ENCODE measurements around the gene ATP5ME. TPM values are rescaled to one million over a fixed set of nuclear protein-coding genes. Genes with fewer than 3 reads are reported as not detected.

Gene ATP5ME
- 257 TPM for polyA plus RNA-seq (2013, experiment 1 of 4)
- polyA plus RNA-seq (2013, experiment 2 of 4): 250 TPM
- 323 TPM for polyA plus RNA-seq (2013, experiment 3 of 4)
- polyA plus RNA-seq (2013, experiment 4 of 4): 344 TPM

DNA sequence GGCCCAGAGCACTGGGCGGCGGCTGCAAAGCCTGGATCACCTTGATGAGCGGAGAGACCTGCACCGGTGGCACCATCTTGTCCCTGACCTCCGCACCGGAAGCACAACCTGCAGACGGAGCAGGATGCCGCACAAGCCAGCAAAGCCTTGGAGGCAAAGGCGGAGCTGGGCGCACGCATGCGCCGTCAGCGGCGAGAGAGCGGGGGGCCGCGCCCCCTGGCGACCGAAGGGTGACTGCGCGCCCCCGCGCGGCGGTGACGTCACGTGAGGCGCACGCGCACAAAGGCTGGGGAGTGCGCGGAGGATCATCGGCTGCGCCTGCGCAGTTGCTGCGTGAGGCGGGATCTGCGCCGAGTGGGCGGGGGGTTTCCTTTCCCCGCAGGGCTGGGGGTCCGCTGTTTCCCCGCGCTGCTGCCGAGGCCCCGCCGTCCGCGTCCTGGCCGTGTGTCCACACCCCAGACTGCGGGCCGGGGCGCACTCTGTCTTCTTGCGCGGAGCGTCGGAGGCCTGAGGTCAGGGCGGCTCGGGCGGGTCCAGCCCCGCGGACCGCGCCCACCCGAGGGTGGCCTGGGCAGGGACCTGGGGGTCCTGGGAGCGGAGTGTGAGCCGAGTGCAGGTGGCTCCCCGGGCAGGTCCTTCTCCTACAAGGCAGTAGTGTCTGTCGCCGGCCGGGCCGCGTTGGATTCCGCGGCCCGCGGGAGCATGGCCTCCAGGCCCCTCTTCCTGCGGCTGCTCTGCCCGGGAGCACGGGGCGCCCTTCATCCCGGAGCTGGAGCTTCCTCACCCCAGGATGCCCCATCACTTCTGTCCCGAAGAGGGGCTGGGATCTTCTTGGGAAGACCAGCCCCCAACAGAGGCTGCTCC is at the start of gene ATP5ME, which contains the start of gene MYL5:
ATP5ME (minus strand) TSS at position 105 of the 864 bp plus-strand sequence; CDS start at position 76, 29 bp downstream.
MYL5 (plus strand) TSS at position 371 of the 864 bp plus-strand sequence. CDS start 3,485 bp downstream, outside the sequence.
- H3K4me3 ChIP-seq (ENCODE audit: insufficient read depth, low read depth, low read length): peak within 1 kb of the TSS; percentile 94
- H3K9me3 ChIP-seq (ENCODE audit: control insufficient read depth, low read length): no peaks in the 10 kb centered on the region
- no peak within 1 kb of the TSS for H3K27ac ChIP-seq (ENCODE audit: insufficient read depth, low read depth, low read length, poor library complexity, severe bottlenecking)
- H3K27me3 ChIP-seq (ENCODE audit: control insufficient read depth, insufficient read depth, low read length, poor library complexity, severe bottlenecking): no peaks in the 10 kb centered on the region
- peaks cover 10% of the 10 kb centered on the region for H3K4me1 ChIP-seq (ENCODE audit: control insufficient read depth, insufficient read depth, low read length)
- peaks cover 13% of the 10 kb centered on the region for H3K36me3 ChIP-seq (ENCODE audit: control insufficient read depth, insufficient read depth, low read length)
- 1% methylated on average over 84 of the region's 84 CpGs for WGBS, 2 experiments

DNA sequence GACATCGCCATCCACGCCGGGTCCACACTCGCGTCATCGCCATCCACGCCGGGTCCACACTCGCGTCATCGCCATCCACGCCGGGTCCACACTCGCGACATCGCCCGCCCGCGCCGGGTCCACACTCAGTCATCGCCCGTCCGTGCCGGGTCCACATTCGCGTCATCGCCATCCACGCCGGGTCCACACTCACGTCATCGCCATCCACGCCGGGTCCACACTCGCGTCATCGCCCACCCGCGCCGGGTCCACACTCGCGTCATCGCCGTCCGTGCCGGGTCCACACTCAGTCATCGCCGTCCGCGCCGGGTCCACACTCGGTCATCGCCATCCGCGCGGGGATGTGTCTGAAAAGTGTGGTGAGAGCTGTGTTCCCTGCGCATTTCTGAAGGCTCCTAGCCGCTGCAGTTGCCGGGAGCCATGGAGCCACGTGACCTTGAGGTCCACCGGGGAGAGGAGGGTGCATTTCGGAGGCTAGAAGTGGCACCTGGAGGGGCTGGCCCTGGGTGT is 48.8 kb upstream of the ATP5ME start:
- H3K4me1 ChIP-seq (ENCODE audit: control insufficient read depth, insufficient read depth, low read length): no peaks in the 10 kb centered on the region
- no peaks in the 10 kb centered on the region for H3K27me3 ChIP-seq (ENCODE audit: control insufficient read depth, insufficient read depth, low read length, poor library complexity, severe bottlenecking)
- no peaks in the 10 kb centered on the region for H3K9me3 ChIP-seq (ENCODE audit: control insufficient read depth, low read length)
- H3K36me3 ChIP-seq (ENCODE audit: control insufficient read depth, insufficient read depth, low read length): no peaks in the 10 kb centered on the region
- 96 to 98% methylated on average over 61 of the region's 61 CpGs for WGBS, 2 experiments
- H3K27ac ChIP-seq (ENCODE audit: insufficient read depth, low read depth, low read length, poor library complexity, severe bottlenecking): no peak overlapping the region
- H3K4me3 ChIP-seq (ENCODE audit: insufficient read depth, low read depth, low read length): no peak overlapping the region

DNA sequence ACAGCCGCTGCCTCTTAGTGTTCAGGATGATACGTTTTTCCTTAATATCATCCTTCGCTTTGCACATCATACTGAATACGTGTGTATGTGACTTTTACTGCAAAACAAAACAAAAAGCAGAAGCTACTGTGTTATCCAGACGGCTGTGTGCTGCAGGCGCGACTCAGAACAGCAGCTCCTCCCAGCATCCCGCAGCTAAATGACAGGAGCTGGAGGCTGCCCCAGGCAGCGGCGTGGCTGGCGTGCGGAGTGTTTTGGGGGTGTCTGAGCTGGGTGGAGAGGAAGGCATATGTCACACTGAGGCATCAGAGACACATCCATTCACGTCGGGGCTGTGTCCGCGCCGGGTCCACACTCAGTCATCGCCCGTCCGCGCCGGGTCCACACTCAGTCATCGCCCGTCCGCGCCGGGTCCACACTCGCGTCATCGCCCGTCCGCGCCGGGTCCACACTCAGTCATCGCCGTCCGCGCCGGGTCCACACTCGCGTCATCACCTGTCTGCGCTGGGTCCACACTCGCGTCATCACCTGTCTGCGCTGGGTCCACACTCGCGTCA is 48.2 kb upstream of the ATP5ME start:
- Histone ChIP-seq H3K4me3 (ENCODE audit: insufficient read depth, low read depth, low read length) (no peak overlapping the region), H3K27me3 (ENCODE audit: control insufficient read depth, insufficient read depth, low read length, poor library complexity, severe bottlenecking) (no peaks in the 10 kb centered on the region), H3K9me3 (ENCODE audit: control insufficient read depth, low read length) (no peaks in the 10 kb centered on the region), H3K36me3 (ENCODE audit: control insufficient read depth, insufficient read depth, low read length) (no peaks in the 10 kb centered on the region), H3K27ac (ENCODE audit: insufficient read depth, low read depth, low read length, poor library complexity, severe bottlenecking) (no peak overlapping the region), H3K4me1 (ENCODE audit: control insufficient read depth, insufficient read depth, low read length) (no peaks in the 10 kb centered on the region)
- WGBS, 2 experiments: 96 to 97% methylated on average over 47 of the region's 47 CpGs

- Histone ChIP-seq H3K36me3 (ENCODE audit: control insufficient read depth, insufficient read depth, low read length) (no peaks in the 10 kb centered on the region), H3K27ac (ENCODE audit: insufficient read depth, low read depth, low read length, poor library complexity, severe bottlenecking) (no peak overlapping the region), H3K4me3 (ENCODE audit: insufficient read depth, low read depth, low read length) (no peak overlapping the region), H3K4me1 (ENCODE audit: control insufficient read depth, insufficient read depth, low read length) (no peaks in the 10 kb centered on the region), H3K27me3 (ENCODE audit: control insufficient read depth, insufficient read depth, low read length, poor library complexity, severe bottlenecking) (no peaks in the 10 kb centered on the region), H3K9me3 (ENCODE audit: control insufficient read depth, low read length) (no peaks in the 10 kb centered on the region)
- WGBS, 2 experiments: 96 to 97% methylated on average over 31 of the region's 31 CpGs
These were observed 47.4 kb upstream of the ATP5ME start for GRCh38 chr4:721261-722168.

- Histone ChIP-seq H3K9me3 (ENCODE audit: control insufficient read depth, low read length) (no peaks in the 10 kb centered on the region), H3K4me3 (ENCODE audit: insufficient read depth, low read depth, low read length) (no peak overlapping the region), H3K27me3 (ENCODE audit: control insufficient read depth, insufficient read depth, low read length, poor library complexity, severe bottlenecking) (no peaks in the 10 kb centered on the region), H3K27ac (ENCODE audit: insufficient read depth, low read depth, low read length, poor library complexity, severe bottlenecking) (no peak overlapping the region), H3K36me3 (ENCODE audit: control insufficient read depth, insufficient read depth, low read length) (no peaks in the 10 kb centered on the region), H3K4me1 (ENCODE audit: control insufficient read depth, insufficient read depth, low read length) (no peaks in the 10 kb centered on the region)
- WGBS, 2 experiments: 95 to 96% methylated on average over 59 of the region's 59 CpGs
These were observed 46.2 kb upstream of the ATP5ME start for GRCh38 chr4:720111-720860.

DNA sequence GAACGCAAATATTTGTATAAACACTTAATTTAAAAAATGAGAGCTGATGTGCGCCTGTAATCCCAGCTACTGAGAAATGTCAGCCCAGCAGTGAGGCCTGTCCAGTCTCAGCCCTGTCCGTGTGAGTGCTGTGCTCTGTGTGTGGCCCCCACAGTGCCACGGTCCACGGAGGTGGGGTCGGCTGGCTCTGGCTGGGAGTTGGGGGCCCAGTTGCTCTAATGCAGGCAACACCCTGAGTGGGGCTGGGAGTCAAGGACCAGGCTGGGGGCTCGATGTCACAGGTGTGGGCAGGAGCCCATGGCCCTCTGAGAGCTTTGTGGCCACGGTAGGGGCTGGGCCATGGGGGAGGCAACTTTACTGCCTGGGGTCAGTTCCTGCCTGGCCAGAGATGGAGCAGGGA is 44.4 kb upstream of the ATP5ME start:
- Histone ChIP-seq H3K36me3 (ENCODE audit: control insufficient read depth, insufficient read depth, low read length) (no peaks in the 10 kb centered on the region), H3K4me3 (ENCODE audit: insufficient read depth, low read depth, low read length) (no peak overlapping the region), H3K9me3 (ENCODE audit: control insufficient read depth, low read length) (no peaks in the 10 kb centered on the region), H3K27ac (ENCODE audit: insufficient read depth, low read depth, low read length, poor library complexity, severe bottlenecking) (no peak overlapping the region), H3K4me1 (ENCODE audit: control insufficient read depth, insufficient read depth, low read length) (no peaks in the 10 kb centered on the region), H3K27me3 (ENCODE audit: control insufficient read depth, insufficient read depth, low read length, poor library complexity, severe bottlenecking) (no peaks in the 10 kb centered on the region)
- 94 to 95% methylated on average over 8 of the region's 8 CpGs for WGBS, 2 experiments

- H3K27ac ChIP-seq (ENCODE audit: insufficient read depth, low read depth, low read length, poor library complexity, severe bottlenecking): no peak overlapping the region
- H3K4me1 ChIP-seq (ENCODE audit: control insufficient read depth, insufficient read depth, low read length): no peaks in the 10 kb centered on the region
- no peaks in the 10 kb centered on the region for H3K27me3 ChIP-seq (ENCODE audit: control insufficient read depth, insufficient read depth, low read length, poor library complexity, severe bottlenecking)
- H3K36me3 ChIP-seq (ENCODE audit: control insufficient read depth, insufficient read depth, low read length): no peaks in the 10 kb centered on the region
- 94 to 95% methylated on average over 34 of the region's 34 CpGs for WGBS, 2 experiments
- H3K4me3 ChIP-seq (ENCODE audit: insufficient read depth, low read depth, low read length): no peak overlapping the region
- no peaks in the 10 kb centered on the region for H3K9me3 ChIP-seq (ENCODE audit: control insufficient read depth, low read length)
These were observed 43.7 kb upstream of the ATP5ME start for GRCh38 chr4:717601-718320.

- H3K9me3 ChIP-seq (ENCODE audit: control insufficient read depth, low read length): no peaks in the 10 kb centered on the region
- WGBS, 2 experiments: 92 to 93% methylated on average over 18 of the region's 18 CpGs
- no peak overlapping the region for H3K4me3 ChIP-seq (ENCODE audit: insufficient read depth, low read depth, low read length)
- H3K27ac ChIP-seq (ENCODE audit: insufficient read depth, low read depth, low read length, poor library complexity, severe bottlenecking): no peak overlapping the region
- H3K27me3 ChIP-seq (ENCODE audit: control insufficient read depth, insufficient read depth, low read length, poor library complexity, severe bottlenecking): no peaks in the 10 kb centered on the region
- no peaks in the 10 kb centered on the region for H3K4me1 ChIP-seq (ENCODE audit: control insufficient read depth, insufficient read depth, low read length)
- H3K36me3 ChIP-seq (ENCODE audit: control insufficient read depth, insufficient read depth, low read length): peaks cover 14% of the 10 kb centered on the region
These were observed 40.0 kb upstream of the ATP5ME start for GRCh38 chr4:714087-714486.
